A549 (cell line): ENCODE data around the gene MAML2. TPM values are rescaled to one million over a fixed set of nuclear protein-coding genes. Genes with fewer than 3 reads are reported as not detected.

Source experiments
- ATAC-seq, 2 experiments: fragments of 200-7000 bp in 1 of 2; fragments of >200 bp in 1 of 2; cut with Nextera tagmentation in 1 of 2; cut with Tn5 transposase in 1 of 2; 3 replicates each; pipeline versions ENCODE4 v1.8.0 to v1.9.1; 2018 to 2020; ENCODE audit warnings: mild to moderate bottlenecking in 1 of 2, moderate library complexity in 1 of 2
- CTCF ChIA-PET: fragments of 300-600 bp; sonication (Branson Sonifier 250); formaldehyde crosslinking; extraction: SDS; loops from one replicate; lab custom pipeline; 2021; ENCODE audit warnings: antibody characterized with exemption, inconsistent platforms; lab: Yijun Ruan, JAX
- POLR2A ChIA-PET: fragments of 350-600 bp; formaldehyde crosslinking; extraction: SDS; loops from one replicate; lab custom pipeline; 2021; ENCODE audit warnings: antibody characterized with exemption, inconsistent platforms; lab: Yijun Ruan, JAX
- DNase-seq, 2 experiments: peaks; one replicate each; pipeline versions ENCODE4 v3.0.0 to v3.0.0-alpha.2; 2011 to 2016; ENCODE audit warnings: low read depth in 1 of 2, low spot score in 1 of 2
- FAIRE-seq: peaks from 2 replicates; lab custom pipeline; 2011; peaks lifted over from hg19 to GRCh38; lab: Jason Lieb, UNC
- H3K27ac ChIP-seq, 2 experiments: fragments of >200 bp; sonication (Bioruptor Twin); formaldehyde crosslinking; 3 replicates each; pipeline ENCODE4 v1.5.1; 2016 to 2017
- H3K4me1 ChIP-seq: fragments of >200 bp; sonication (Bioruptor Twin); formaldehyde crosslinking; 3 replicates; pipeline ENCODE4 v1.6.1; 2016
- H3K4me2 ChIP-seq: fragments of >200 bp; sonication (Bioruptor Twin); formaldehyde crosslinking; 3 replicates; pipeline ENCODE4 v1.6.1; 2016
- H3K4me3 ChIP-seq: fragments of >200 bp; sonication (Bioruptor Twin); formaldehyde crosslinking; 3 replicates; pipeline ENCODE4 v1.5.1; 2016
- H3K9me3 ChIP-seq: fragments of >200 bp; sonication (Bioruptor Twin); formaldehyde crosslinking; 3 replicates; pipeline ENCODE4 v1.6.1; 2016
- CBX2 ChIP-seq: fragments of 200-600 bp; sonication (generic); IDR thresholded peaks from 2 replicates; pipeline ENCODE4 v1.6.1; 2016; ENCODE audit warnings: low read depth, mild to moderate bottlenecking, borderline replicate concordance
- CBX8 ChIP-seq: fragments of 200-600 bp; sonication (generic); IDR thresholded peaks from 2 replicates; pipeline ENCODE4 v1.6.1; 2016
- CHD2 ChIP-seq: fragments of 150-350 bp; IDR thresholded peaks from 2 replicates; pipeline ENCODE4 v1.6.1; 2014; ENCODE audit warnings: low read length; ENCODE audit not compliant: partially characterized antibody
- CHD4 ChIP-seq: fragments of 200-600 bp; sonication (generic); IDR thresholded peaks from 2 replicates; pipeline ENCODE4 v1.6.1; 2016; ENCODE audit warnings: antibody characterized with exemption, mild to moderate bottlenecking, borderline replicate concordance
- EHMT2 ChIP-seq: fragments of 200-600 bp; sonication (generic); IDR thresholded peaks from 2 replicates; pipeline ENCODE4 v1.6.1; 2016; ENCODE audit warnings: antibody characterized with exemption, low read depth, mild to moderate bottlenecking, moderate library complexity
- EP300 ChIP-seq, 2 experiments: fragments of >200 bp; sonication (Bioruptor Twin); formaldehyde crosslinking; IDR thresholded peaks; 2 replicates in 1 of 2; 3 replicates in 1 of 2; pipeline ENCODE4 v1.6.1; 2016 to 2017
- FOSB ChIP-seq: fragments of 250-450 bp; sonication (Bioruptor Pico); IDR thresholded peaks from 2 replicates; pipeline ENCODE4 v1.5.0; 2020; ENCODE audit warnings: mild to moderate bottlenecking, moderate library complexity
- GATA3 ChIP-seq: IDR thresholded peaks from 2 replicates; pipeline ENCODE4 v1.6.1; 2012; ENCODE audit warnings: borderline replicate concordance
- HDAC2 ChIP-seq: fragments of 200-600 bp; sonication (generic); IDR thresholded peaks from 2 replicates; pipeline ENCODE4 v1.6.1; 2016
- HEYL ChIP-seq: fragments of 250-450 bp; sonication (Bioruptor Pico); IDR thresholded peaks from 2 replicates; pipeline ENCODE4 v1.8.0; 2021; ENCODE audit warnings: mild to moderate bottlenecking, moderate library complexity
- HOXB13 ChIP-seq: fragments of 250-450 bp; sonication (Bioruptor Pico); IDR thresholded peaks from 2 replicates; pipeline ENCODE4 v1.5.0; 2020; ENCODE audit warnings: low read depth, mild to moderate bottlenecking, moderate library complexity
- HOXB5 ChIP-seq: fragments of 250-450 bp; sonication (Bioruptor Pico); IDR thresholded peaks from 2 replicates; pipeline ENCODE4 v1.5.0; 2020; ENCODE audit warnings: mild to moderate bottlenecking, moderate library complexity
- JUNB ChIP-seq: fragments of >200 bp; sonication (Bioruptor Twin); formaldehyde crosslinking; IDR thresholded peaks from 2 replicates; pipeline ENCODE4 v1.6.1; 2016
- KDM1A ChIP-seq: fragments of 200-600 bp; sonication (generic); IDR thresholded peaks from 2 replicates; pipeline ENCODE4 v1.6.1; 2016; ENCODE audit warnings: low read depth, mild to moderate bottlenecking
- MAZ ChIP-seq: fragments of 150-350 bp; IDR thresholded peaks from 2 replicates; pipeline ENCODE4 v1.6.1; 2014; ENCODE audit warnings: antibody characterized with exemption, low read depth, low read length, borderline replicate concordance
- NPAS2 ChIP-seq: fragments of 250-450 bp; sonication (Bioruptor Pico); IDR thresholded peaks from 2 replicates; pipeline ENCODE4 v1.8.0; 2022; ENCODE audit warnings: mild to moderate bottlenecking, moderate library complexity, borderline replicate concordance
- POLR2A ChIP-seq: IDR thresholded peaks from 2 replicates; pipeline ENCODE4 v1.6.1; 2012; ENCODE audit warnings: mild to moderate bottlenecking, low read length
- RAD21 ChIP-seq, 2 experiments: fragments of >200 bp in 1 of 2; sonication (Bioruptor Twin) in 1 of 2; formaldehyde crosslinking in 1 of 2; IDR thresholded peaks in 1 of 2; conservative IDR thresholded peaks in 1 of 2; 2 replicates in 1 of 2; 3 replicates in 1 of 2; pipeline ENCODE4 v1.6.1; 2012 to 2018; ENCODE audit warnings: inconsistent platforms in 1 of 2
- RARB ChIP-seq: fragments of 250-450 bp; sonication (Bioruptor Pico); IDR thresholded peaks from 2 replicates; pipeline ENCODE4 v1.8.0; 2021; ENCODE audit warnings: mild to moderate bottlenecking, moderate library complexity
- RCOR1 ChIP-seq: fragments of 150-350 bp; IDR thresholded peaks from 2 replicates; pipeline ENCODE4 v1.6.1; 2014; ENCODE audit warnings: antibody characterized with exemption, low read length, low read depth
- SMC3 ChIP-seq: fragments of >200 bp; sonication (Bioruptor Twin); formaldehyde crosslinking; IDR thresholded peaks from 3 replicates; pipeline ENCODE4 v1.6.1; 2018; ENCODE audit warnings: inconsistent platforms
- ZC3H11A ChIP-seq: fragments of 450-650 bp; IDR thresholded peaks from 2 replicates; pipeline ENCODE4 v1.6.1; 2014; ENCODE audit warnings: antibody characterized with exemption, mild to moderate bottlenecking
- ZFP36 ChIP-seq: fragments of 450-650 bp; IDR thresholded peaks from 2 replicates; pipeline ENCODE4 v1.6.1; 2014; ENCODE audit warnings: borderline replicate concordance; ENCODE audit not compliant: partially characterized antibody
- WGBS: methylation state at CpG from one replicate; pipeline ENCODE4 v1.1.6; 2017; ENCODE audit errors: missing lambda C conversion rate; 5-methylcytosine and 5-hydroxymethylcytosine counted together
- polyA plus RNA-seq, 4 experiments: library from polyadenylated mRNA; depleted of rRNA in 3 of 4; stranded (reverse); fragments of >200 nt; fragmentation: RNase III in 1 of 4; extraction: RNeasy Plus Mini Kit Qiagen cat#74134 plus additional on column Dnase treatment in 1 of 4; gene quantifications; 2 replicates in 3 of 4; 3 replicates in 1 of 4; pipeline ENCODE4 v1.2.3, GENCODE V29; 2011 to 2017
- TF ChIP-seq, protein P1 (sequence below): IDR thresholded peaks from 2 replicates; pipeline ENCODE4 v1.6.1; 2012; ENCODE audit warnings: low read depth, borderline replicate concordance
- TF ChIP-seq, protein P2 (sequence below): fragments of >200 bp; sonication (Bioruptor Twin); formaldehyde crosslinking; IDR thresholded peaks from 3 replicates; pipeline ENCODE4 v1.6.1; 2016
- TF ChIP-seq, protein P3 (sequence below): fragments of 200-600 bp; sonication (generic); IDR thresholded peaks from 2 replicates; pipeline ENCODE4 v1.6.1; 2016; ENCODE audit warnings: antibody characterized with exemption, mild to moderate bottlenecking, moderate library complexity

MAML2 gene
- polyA plus RNA-seq, 2 of the 4 experiments (the other 2 are of a cell fraction), result 1.5 to 2.5 TPM

DNA sequence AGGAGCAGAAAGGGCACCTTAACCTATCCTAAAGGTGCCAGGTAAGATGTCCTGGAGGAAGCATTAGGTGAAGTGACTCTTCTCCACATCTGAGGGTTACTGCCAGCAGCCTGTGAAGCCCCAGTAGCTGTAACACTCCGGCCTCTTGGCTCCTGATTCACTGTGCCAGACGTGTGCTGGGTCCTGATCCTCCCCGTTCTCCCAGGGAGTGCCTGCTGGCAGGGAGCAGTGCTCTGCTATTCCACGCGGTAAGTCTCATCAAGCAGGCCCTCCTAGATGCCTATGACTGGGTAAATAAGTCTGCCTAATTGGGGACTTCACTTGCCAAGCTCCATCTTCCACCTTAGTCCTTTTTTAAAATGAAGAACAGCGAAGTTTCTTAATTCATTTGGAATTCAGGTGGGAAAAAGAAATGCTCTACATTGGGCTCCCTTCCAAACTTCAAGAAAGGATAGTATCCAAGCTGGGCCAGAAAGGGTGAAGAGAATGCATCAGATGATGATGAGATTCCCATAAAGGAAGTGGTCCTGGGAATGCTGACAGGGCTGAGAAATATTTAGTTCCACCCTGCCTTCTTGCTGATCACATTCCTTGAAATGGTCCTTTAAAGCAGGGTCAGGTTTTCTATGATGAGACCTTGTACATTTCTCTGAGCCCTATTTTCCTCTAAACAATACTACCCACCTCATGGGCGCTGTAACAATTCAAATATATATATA lies 188.0 kb downstream of the MAML2 start:
- ATAC-seq (no peak), DNase-seq (peak in 1 of 2 experiments; percentile 18), FAIRE-seq (no peak)
- Histone ChIP-seq H3K27ac (peak overlapping the region; percentile 83 to 91), H3K4me1 (peaks cover 50% of the 10 kb centered on the region), H3K4me2 (peak overlapping the region; percentile 77), H3K4me3 (no peak overlapping the region), H3K9me3 (no peaks in the 10 kb centered on the region)
- TF ChIP-seq CBX2 (no peak), CBX8 (no peak), RAD21 (conservative IDR thresholded peaks at IDR 0.05 in 1 of 2, IDR thresholded peaks at IDR 0.05 in 1 of 2) (no peak), JUNB (no peak), FOSB (CRISPR knock-in tag) (no peak), ZFP36 (no peak), HDAC2 (no peak), CHD4 (no peak), RCOR1 (no peak), HEYL (no peak), ZC3H11A (no peak)
- ChIA-PET POLR2A (interaction anchor here (0.6 to 1.9 kb wide), 5 partner anchors 40 to 240 kb away, joined by 3 to 11 read pairs (median 3); no protein-coding TSS in a partner anchor), CTCF (interaction anchor here (0.7 to 1.3 kb wide), 7 partner anchors 31 to 321 kb away, joined by 3 to 6 read pairs (median 3); partner anchors contain the start of gene MAML2)
- WGBS, result 76% methylated on average over 6 of the region's 7 CpGs

DNA sequence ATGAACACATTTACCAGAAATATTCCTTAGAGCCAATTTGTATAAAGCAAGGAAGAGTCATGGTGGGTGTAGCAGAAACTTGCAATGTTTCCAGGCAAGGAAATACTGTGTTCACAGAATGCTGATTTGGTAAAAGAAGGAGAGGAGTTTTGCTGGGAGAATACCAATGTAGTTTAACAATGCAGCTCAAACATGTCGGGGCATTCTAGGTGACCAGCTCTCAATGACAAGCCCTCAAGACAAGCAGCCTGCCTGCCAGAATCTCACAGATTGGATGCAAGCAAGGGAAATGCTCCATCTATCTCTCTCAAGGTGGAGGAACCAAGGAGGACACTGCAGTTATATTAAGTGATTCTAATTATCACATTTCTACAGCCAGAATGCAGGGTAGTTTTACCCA lies 190.4 kb downstream of the MAML2 start:
- ChIA-PET POLR2A (no interaction called here), CTCF (no interaction called here)
- no peak for ATAC-seq
- TF ChIP-seq ZC3H11A (no peak), HOXB5 (CRISPR knock-in tag) (no peak), KDM1A (no peak), SMC3 (no peak), NPAS2 (CRISPR knock-in tag) (no peak), POLR2A (no peak), EP300 (IDR thresholded peaks at IDR 0.05) (no peak)
- Histone ChIP-seq H3K4me1 (peaks cover 55% of the 10 kb centered on the region), H3K4me2 (no peak overlapping the region), H3K27ac (peak overlapping the region in 1 of 2 experiments; percentile 48; a peak in 1 of 6 replicates), H3K4me3 (no peak overlapping the region), H3K9me3 (no peaks in the 10 kb centered on the region)
- no peak for DNase-seq
- no peak for FAIRE-seq
- WGBS, result 89% methylated on average over 1 of the region's 1 CpG

DNA sequence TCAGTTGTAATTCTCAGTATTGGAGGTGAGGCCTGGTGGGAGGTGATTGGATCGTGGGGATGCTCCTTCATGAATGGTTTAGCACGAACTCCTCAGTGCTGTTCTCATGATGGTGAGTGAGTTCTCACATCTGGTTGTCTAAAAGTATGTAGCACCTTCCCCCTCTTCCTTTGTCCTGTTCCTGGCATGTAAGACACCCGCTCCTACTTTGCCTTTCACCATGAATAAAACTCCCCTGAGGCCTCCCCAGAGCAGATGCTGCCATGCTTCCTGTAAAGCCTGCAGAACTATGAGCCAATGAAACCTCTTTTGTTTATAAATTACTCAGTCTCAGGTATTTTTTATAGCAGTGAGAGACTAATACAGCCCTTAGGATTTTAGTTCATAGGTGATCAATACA lies 191.5 kb downstream of the MAML2 start:
- no peak overlapping the region for H3K4me2 ChIP-seq
- TF ChIP-seq HOXB13, result no peak
- peaks cover 51% of the 10 kb centered on the region for H3K4me1 ChIP-seq
- DNase-seq, result no peak
- no peak for ATAC-seq
- FAIRE-seq, result no peak
- ChIA-PET POLR2A (no interaction called here), CTCF (interaction anchor here (0.6 to 2.5 kb wide), 3 partner anchors 92 to 228 kb away, joined by 3 to 9 read pairs (median 6); partner anchors contain the start of genes MAML2 and MTMR2)
- peak overlapping the region in 1 of 2 experiments; percentile 85; a peak in 4 of 6 replicates for H3K27ac ChIP-seq
- WGBS, result 100% methylated on average over 3 of the region's 3 CpGs
- H3K4me3 ChIP-seq, result no peak overlapping the region
- no peaks in the 10 kb centered on the region for H3K9me3 ChIP-seq

DNA sequence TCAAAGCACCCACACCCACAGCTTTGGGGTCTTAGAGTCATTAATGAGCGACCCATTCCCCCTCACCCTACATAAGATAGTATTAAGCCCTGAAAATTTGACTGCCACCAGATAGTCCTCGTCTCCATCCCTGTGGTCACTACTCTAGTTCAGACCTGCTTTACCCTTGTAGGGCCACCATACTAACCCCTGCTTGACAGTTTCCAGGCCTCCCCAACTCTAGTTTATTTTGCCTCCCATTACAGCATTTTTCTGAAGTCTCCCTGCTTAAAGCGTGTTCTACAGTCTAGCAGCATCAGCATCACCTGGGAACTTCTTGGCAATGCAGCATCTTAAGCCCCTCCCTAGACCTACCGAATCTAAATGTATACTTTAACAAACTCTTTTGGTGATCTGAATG lies 192.4 kb downstream of the MAML2 start:
- no peak for FAIRE-seq
- CTCF ChIA-PET, result interaction anchor here (1.7 to 2.5 kb wide), 3 partner anchors 92 to 192 kb away, joined by 6 to 9 read pairs (median 6); partner anchors contain the start of gene MAML2
- peaks cover 46% of the 10 kb centered on the region for H3K4me1 ChIP-seq
- no peaks in the 10 kb centered on the region for H3K9me3 ChIP-seq
- peak; percentile 25 to 41; a peak in 4 of 6 replicates for ATAC-seq
- WGBS, result 81% methylated on average over 4 of the region's 4 CpGs
- H3K4me3 ChIP-seq, result no peak overlapping the region
- peak overlapping the region; percentile 66 for H3K4me2 ChIP-seq
- peak overlapping the region; percentile 66 to 85 for H3K27ac ChIP-seq
- POLR2A ChIA-PET, result interaction anchor here (1.0 to 1.2 kb wide), 2 partner anchors 226 to 239 kb away, joined by 3 read pairs; partner anchors contain the start of genes CCDC82 and JRKL
- no peak for DNase-seq
- TF ChIP-seq MAZ (no peak), JUNB (no peak), RARB (CRISPR knock-in tag) (no peak), CHD2 (no peak), CHD4 (no peak), ZFP36 (no peak), GATA3 (no peak), EHMT2 (no peak), SMC3 (no peak)
- TF ChIP-seq, protein P1, sequence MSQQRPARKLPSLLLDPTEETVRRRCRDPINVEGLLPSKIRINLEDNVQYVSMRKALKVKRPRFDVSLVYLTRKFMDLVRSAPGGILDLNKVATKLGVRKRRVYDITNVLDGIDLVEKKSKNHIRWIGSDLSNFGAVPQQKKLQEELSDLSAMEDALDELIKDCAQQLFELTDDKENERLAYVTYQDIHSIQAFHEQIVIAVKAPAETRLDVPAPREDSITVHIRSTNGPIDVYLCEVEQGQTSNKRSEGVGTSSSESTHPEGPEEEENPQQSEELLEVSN, result no peak
- TF ChIP-seq, protein P2, sequence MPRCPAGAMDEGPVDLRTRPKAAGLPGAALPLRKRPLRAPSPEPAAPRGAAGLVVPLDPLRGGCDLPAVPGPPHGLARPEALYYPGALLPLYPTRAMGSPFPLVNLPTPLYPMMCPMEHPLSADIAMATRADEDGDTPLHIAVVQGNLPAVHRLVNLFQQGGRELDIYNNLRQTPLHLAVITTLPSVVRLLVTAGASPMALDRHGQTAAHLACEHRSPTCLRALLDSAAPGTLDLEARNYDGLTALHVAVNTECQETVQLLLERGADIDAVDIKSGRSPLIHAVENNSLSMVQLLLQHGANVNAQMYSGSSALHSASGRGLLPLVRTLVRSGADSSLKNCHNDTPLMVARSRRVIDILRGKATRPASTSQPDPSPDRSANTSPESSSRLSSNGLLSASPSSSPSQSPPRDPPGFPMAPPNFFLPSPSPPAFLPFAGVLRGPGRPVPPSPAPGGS, result no peak
- TF ChIP-seq, protein P3, sequence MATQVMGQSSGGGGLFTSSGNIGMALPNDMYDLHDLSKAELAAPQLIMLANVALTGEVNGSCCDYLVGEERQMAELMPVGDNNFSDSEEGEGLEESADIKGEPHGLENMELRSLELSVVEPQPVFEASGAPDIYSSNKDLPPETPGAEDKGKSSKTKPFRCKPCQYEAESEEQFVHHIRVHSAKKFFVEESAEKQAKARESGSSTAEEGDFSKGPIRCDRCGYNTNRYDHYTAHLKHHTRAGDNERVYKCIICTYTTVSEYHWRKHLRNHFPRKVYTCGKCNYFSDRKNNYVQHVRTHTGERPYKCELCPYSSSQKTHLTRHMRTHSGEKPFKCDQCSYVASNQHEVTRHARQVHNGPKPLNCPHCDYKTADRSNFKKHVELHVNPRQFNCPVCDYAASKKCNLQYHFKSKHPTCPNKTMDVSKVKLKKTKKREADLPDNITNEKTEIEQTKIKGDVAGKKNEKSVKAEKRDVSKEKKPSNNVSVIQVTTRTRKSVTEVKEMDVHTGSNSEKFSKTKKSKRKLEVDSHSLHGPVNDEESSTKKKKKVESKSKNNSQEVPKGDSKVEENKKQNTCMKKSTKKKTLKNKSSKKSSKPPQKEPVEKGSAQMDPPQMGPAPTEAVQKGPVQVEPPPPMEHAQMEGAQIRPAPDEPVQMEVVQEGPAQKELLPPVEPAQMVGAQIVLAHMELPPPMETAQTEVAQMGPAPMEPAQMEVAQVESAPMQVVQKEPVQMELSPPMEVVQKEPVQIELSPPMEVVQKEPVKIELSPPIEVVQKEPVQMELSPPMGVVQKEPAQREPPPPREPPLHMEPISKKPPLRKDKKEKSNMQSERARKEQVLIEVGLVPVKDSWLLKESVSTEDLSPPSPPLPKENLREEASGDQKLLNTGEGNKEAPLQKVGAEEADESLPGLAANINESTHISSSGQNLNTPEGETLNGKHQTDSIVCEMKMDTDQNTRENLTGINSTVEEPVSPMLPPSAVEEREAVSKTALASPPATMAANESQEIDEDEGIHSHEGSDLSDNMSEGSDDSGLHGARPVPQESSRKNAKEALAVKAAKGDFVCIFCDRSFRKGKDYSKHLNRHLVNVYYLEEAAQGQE, result no peak
